GM12878 (cell line): ENCODE data around the gene PROC. TPM values are rescaled to one million over a fixed set of nuclear protein-coding genes. Genes with fewer than 3 reads are reported as not detected.

Experiments
- ATAC-seq: fragments of 200-7000 bp; cut with Tn5 transposase; 3 replicates; pipeline ENCODE4 v1.9.1; 2020; ENCODE audit warnings: mild to moderate bottlenecking, moderate library complexity
- BruUV-seq: library from RNA; stranded (reverse); fragments of 400-500 nt; replicated peaks from 2 replicates; lab custom pipeline; 2021; lab: Mats Ljungman, UMichigan
- CTCF ChIA-PET: fragments of 300-600 bp; sonication (Branson Sonifier 250); formaldehyde crosslinking; extraction: SDS; loops from one replicate; lab custom pipeline; 2021; ENCODE audit warnings: inconsistent platforms; lab: Yijun Ruan, JAX
- POLR2A ChIA-PET: fragments of 350-600 bp; formaldehyde crosslinking; extraction: SDS; loops from one replicate; lab custom pipeline; 2021; ENCODE audit warnings: inconsistent platforms; lab: Charles Lee
- RAD21 ChIA-PET: fragments of 300-600 bp; sonication (Branson Sonifier 250); formaldehyde crosslinking; loops from one replicate; lab custom pipeline; 2023; ENCODE audit warnings: antibody characterized with exemption; ENCODE audit not compliant: unreplicated experiment; lab: Charles Lee
- SMC1A ChIA-PET: fragments of 300-600 bp; sonication (Branson Sonifier 250); formaldehyde crosslinking; loops from one replicate; lab custom pipeline; 2023; ENCODE audit not compliant: unreplicated experiment, uncharacterized antibody; lab: Charles Lee
- DNase-seq: peaks from one replicate; pipeline ENCODE4 v3.0.0-alpha.2; 2011; ENCODE audit warnings: low read depth, low spot score
- FAIRE-seq: peaks from 3 replicates; lab custom pipeline; 2011; peaks lifted over from hg19 to GRCh38; lab: Jason Lieb, UNC
- H2AFZ ChIP-seq: 2 replicates; pipeline ENCODE4 v1.6.0; 2011; ENCODE audit warnings: low read depth, low read length, control low read depth; ENCODE audit not compliant: control insufficient read depth
- H3K27ac ChIP-seq: 2 replicates; pipeline ENCODE4 v1.5.1; 2011; ENCODE audit warnings: control low read depth; ENCODE audit not compliant: control insufficient read depth, insufficient read depth
- H3K27me3 ChIP-seq, 2 experiments: replicated peaks in 1 of 2; 2 replicates each; pipeline versions ENCODE4 v1.6.0 to v1.6.1; 2011; ENCODE audit warnings: low read length in 1 of 2; ENCODE audit not compliant: control insufficient read depth in 2 of 2, insufficient read depth in 2 of 2
- H3K36me3 ChIP-seq, 2 experiments: 2 replicates each; pipeline ENCODE4 v1.5.1; 2011; ENCODE audit warnings: low read length in 1 of 2; ENCODE audit not compliant: control insufficient read depth in 2 of 2, insufficient read depth in 2 of 2
- H3K4me1 ChIP-seq: 2 replicates; pipeline ENCODE4 v1.6.1; 2011; ENCODE audit warnings: mild to moderate bottlenecking, low read length, moderate library complexity, mixed read lengths; ENCODE audit not compliant: control insufficient read depth, insufficient read depth
- H3K4me2 ChIP-seq: 2 replicates; pipeline ENCODE4 v1.6.0; 2011; ENCODE audit warnings: control low read depth; ENCODE audit not compliant: control insufficient read depth, insufficient read depth
- H3K4me3 ChIP-seq: fragments of 200-600 bp; sonication (generic); 2 replicates; pipeline ENCODE4 v1.5.1; 2016
- H3K79me2 ChIP-seq: 2 replicates; pipeline ENCODE4 v1.6.0; 2011; ENCODE audit warnings: low read length; ENCODE audit not compliant: control insufficient read depth, insufficient read depth
- H3K9ac ChIP-seq: 2 replicates; pipeline ENCODE4 v1.8.0; 2011; ENCODE audit warnings: low read length, control low read depth, mixed read lengths; ENCODE audit not compliant: control insufficient read depth, insufficient read depth
- H3K9me3 ChIP-seq: replicated peaks from 3 replicates; pipeline ENCODE4 v1.5.1; 2011; ENCODE audit warnings: mild to moderate bottlenecking, low read length; ENCODE audit not compliant: control insufficient read depth, insufficient read depth
- H4K20me1 ChIP-seq: 2 replicates; pipeline ENCODE4 v1.6.0; 2011; ENCODE audit not compliant: control insufficient read depth, insufficient read depth
- CBFB ChIP-seq: IDR thresholded peaks from 2 replicates; pipeline ENCODE4 v1.6.1; 2016; ENCODE audit warnings: antibody characterized with exemption, low read depth
- CEBPB ChIP-seq, 2 experiments: fragments of 150-350 bp in 1 of 2; IDR thresholded peaks; 2 replicates each; pipeline ENCODE4 v1.6.1; 2012 to 2014; ENCODE audit warnings: low read depth in 2 of 2, low read length in 2 of 2, borderline replicate concordance in 1 of 2, inconsistent platforms in 1 of 2
- GABPA ChIP-seq: IDR thresholded peaks from 2 replicates; pipeline ENCODE4 v1.6.1; 2014; ENCODE audit warnings: antibody characterized with exemption, low read depth, mild to moderate bottlenecking, inconsistent platforms
- IKZF2 ChIP-seq, 2 experiments: fragments of 450-650 bp; IDR thresholded peaks; 2 replicates each; pipeline ENCODE4 v1.6.1; 2017; ENCODE audit warnings: mild to moderate bottlenecking in 2 of 2, moderate library complexity in 2 of 2
- NBN ChIP-seq: fragments of 450-650 bp; IDR thresholded peaks from 2 replicates; pipeline ENCODE4 v1.6.1; 2016
- NR2C2 ChIP-seq: IDR thresholded peaks from 2 replicates; pipeline ENCODE4 v1.6.1; 2011; ENCODE audit warnings: borderline replicate concordance, low read depth; ENCODE audit not compliant: control insufficient read depth, insufficient read length
- NRF1 ChIP-seq: conservative IDR thresholded peaks from 2 replicates; pipeline ENCODE4 v1.6.1; 2011; ENCODE audit warnings: mild to moderate bottlenecking, low read depth, low read length, improper control_type of control experiment
- PML ChIP-seq: IDR thresholded peaks from 2 replicates; pipeline ENCODE4 v1.6.1; 2012; ENCODE audit warnings: low read length, inconsistent platforms
- REST ChIP-seq: IDR thresholded peaks from 2 replicates; pipeline ENCODE4 v1.6.1; 2012; ENCODE audit warnings: mild to moderate bottlenecking, low read depth, low read length
- SIX5 ChIP-seq: IDR thresholded peaks from 2 replicates; pipeline ENCODE4 v1.6.1; 2011; ENCODE audit warnings: mild to moderate bottlenecking, low read depth, low read length, moderate library complexity; ENCODE audit not compliant: severe bottlenecking
- SMAD1 ChIP-seq: fragments of 450-650 bp; IDR thresholded peaks from 2 replicates; pipeline ENCODE4 v1.6.1; 2018; ENCODE audit warnings: mild to moderate bottlenecking, low read depth; ENCODE audit not compliant: partially characterized antibody
- SRF ChIP-seq, 2 experiments: IDR thresholded peaks; 2 replicates each; pipeline ENCODE4 v1.6.1; 2011; ENCODE audit warnings: low read depth in 2 of 2, low read length in 2 of 2, mild to moderate bottlenecking in 1 of 2, moderate library complexity in 1 of 2
- YBX1 ChIP-seq: fragments of 450-650 bp; IDR thresholded peaks from 2 replicates; pipeline ENCODE4 v1.6.1; 2016; ENCODE audit warnings: antibody characterized with exemption
- WGBS: methylation state at CpG from one replicate; pipeline ENCODE4 v1.1.6; 2016; ENCODE audit warnings: low lambda C conversion rate; ENCODE audit not compliant: insufficient replicate concordance, insufficient coverage; ENCODE audit errors: missing lambda C conversion rate; 5-methylcytosine and 5-hydroxymethylcytosine counted together
- in situ Hi-C: fragments of 300-500 bp; cut with MboI; formaldehyde crosslinking; loops from 9 replicates; pipeline ENCODE4 v1.14.3; 2018; ENCODE audit warnings: mixed read lengths
- intact Hi-C: fragments of 100-400 bp; cut with micrococcal nuclease; formaldehyde crosslinking; loops from one replicate; pipeline ENCODE4 v1.14.2; 2022; ENCODE audit not compliant: unreplicated experiment
- polyA plus RNA-seq, 11 experiments: library from polyadenylated mRNA; depleted of rRNA in 4 of 11; unstranded in 6 of 11; stranded (reverse) in 5 of 11; fragments of >200 nt; fragmentation: Nextera tagmentation in 4 of 11; fragmentation: Illumina TruSeq in 1 of 11; extraction: Ambion mirVana in 4 of 11; extraction: Trizol in 1 of 11; gene quantifications; 1 replicate in 1 of 11; 2 replicates in 10 of 11; pipeline versions ENCODE4 v1.2.1 to v1.2.3, GENCODE V29; 2011 to 2016; ENCODE audit warnings: inconsistent platforms in 2 of 11, missing spikeins in 2 of 11, low read depth in 1 of 11
- total RNA-seq, 4 experiments: library from RNA; depleted of rRNA in 3 of 4; stranded (reverse); fragments of >200 nt in 3 of 4; fragmentation: Illumina TruSeq in 1 of 4; extraction: Trizol in 1 of 4; gene quantifications; 2 replicates each; pipeline versions ENCODE4 v1.2.1 to v1.2.3, GENCODE V29; 2013 to 2021

Gene PROC
- total and polyA plus RNA-seq, 10 of the 15 experiments (the other 5 are each of a cell fraction or from before 2014, with no cell fraction given) = not detected

GRCh38 chr2:127403460-127403859 is 14.8 kb upstream of the PROC start:
- no peaks in the 10 kb centered on the region for H3K36me3 ChIP-seq
- SMC1A ChIA-PET = no interaction called here
- in situ Hi-C loops = no loop called here
- H3K79me2 ChIP-seq = no peaks in the 10 kb centered on the region
- no peak overlapping the region for H3K9ac ChIP-seq
- no peak overlapping the region for H3K27ac ChIP-seq
- no TSS peak for BruUV-seq
- H4K20me1 ChIP-seq = no peaks in the 10 kb centered on the region
- DNase-seq (no peak), FAIRE-seq (no peak), ATAC-seq (no peak)
- CTCF ChIA-PET = no interaction called here
- H3K4me2 ChIP-seq = no peak overlapping the region
- TF ChIP-seq CBFB (no peak), IKZF2 (IDR thresholded peaks at IDR 0.05) (no peak), NRF1 (no peak), GABPA (no peak), YBX1 (no peak), PML (no peak), NR2C2 (no peak), SIX5 (no peak), CEBPB (IDR thresholded peaks at IDR 0.05; ENCODE audit: borderline replicate concordance in 1 of 2, low read depth in 2 of 2, low read length in 2 of 2) (no peak), NBN (no peak), SMAD1 (no peak), REST (no peak), SRF (IDR thresholded peaks at IDR 0.05; ENCODE audit: low read depth in 2 of 2, low read length in 2 of 2) (no peak)
- no peaks in the 10 kb centered on the region for H3K27me3 ChIP-seq
- WGBS = 54% methylated on average over 3 of the region's 3 CpGs
- H3K4me1 ChIP-seq = peaks cover 11% of the 10 kb centered on the region
- RAD21 ChIA-PET = no interaction called here
- no peaks in the 10 kb centered on the region for H3K9me3 ChIP-seq
- no peak overlapping the region for H2AFZ ChIP-seq
- POLR2A ChIA-PET = interaction anchor here (1.9 kb wide), 1 partner anchor 14 kb away, joined by 7 read pairs; no protein-coding TSS in a partner anchor
- no peak overlapping the region for H3K4me3 ChIP-seq
- intact Hi-C loops = no loop called here
